K562 (cell line): ENCODE results near the gene KIF5A. TPM values are rescaled to one million over a fixed set of nuclear protein-coding genes. Genes with fewer than 3 reads are reported as not detected.

ENCODE experiments used
- BRD4 ChIP-seq: fragments of 200-600 bp; sonication (generic); IDR thresholded peaks from 2 replicates; pipeline ENCODE4 v1.6.1; 2017; ENCODE audit warnings: inconsistent platforms
- HMG20B ChIP-seq: fragments of 250-450 bp; sonication (Bioruptor Pico); IDR thresholded peaks from 2 replicates; pipeline ENCODE4 v1.5.0; 2021; ENCODE audit warnings: mild to moderate bottlenecking
- NFATC3 ChIP-seq: fragments of 450-650 bp; IDR thresholded peaks from 2 replicates; pipeline ENCODE4 v1.6.1; 2017; ENCODE audit warnings: mild to moderate bottlenecking
- SAP30 ChIP-seq: fragments of 200-600 bp; sonication (generic); IDR thresholded peaks from 2 replicates; pipeline ENCODE4 v1.6.1; 2012; ENCODE audit warnings: borderline replicate concordance, low read depth, mild to moderate bottlenecking, moderate library complexity, low read length, control low read depth, inconsistent platforms; ENCODE audit not compliant: insufficient read depth, poor library complexity, severe bottlenecking
- USF1 ChIP-seq: sonication (generic); formaldehyde crosslinking; IDR thresholded peaks from 2 replicates; pipeline ENCODE4 v1.9.0; 2022; ENCODE audit warnings: mild to moderate bottlenecking, missing genetic modification reagents
- ZFPM2 ChIP-seq: fragments of 250-450 bp; sonication (Bioruptor Pico); IDR thresholded peaks from 2 replicates; pipeline ENCODE4 v1.5.1; 2022; ENCODE audit warnings: mild to moderate bottlenecking
- ZNF766 ChIP-seq: fragments of 200-800 bp; sonication (Bioruptor generic); conservative IDR thresholded peaks from 2 replicates; pipeline ENCODE4 v1.6.1; 2016; ENCODE audit warnings: missing genetic modification characterization, missing compliant biosample characterization
- polyA plus RNA-seq, 8 experiments: library from polyadenylated mRNA; depleted of rRNA in 4 of 8; stranded (reverse) in 5 of 8; unstranded in 3 of 8; fragments of >200 nt; fragmentation: Nextera tagmentation in 2 of 8; fragmentation: Illumina TruSeq in 1 of 8; extraction: Ambion mirVana in 2 of 8; extraction: Trizol in 1 of 8; gene quantifications; 2 replicates each; pipeline versions ENCODE4 v1.2.1 to v1.2.3, GENCODE V29; 2011 to 2014; ENCODE audit warnings: inconsistent platforms in 1 of 8, missing spikeins in 1 of 8
- total RNA-seq, 7 experiments: library from RNA; depleted of rRNA in 6 of 7; stranded (reverse); fragments of >200 nt in 6 of 7; fragmentation: Illumina TruSeq in 2 of 7; extraction: Trizol in 2 of 7; gene quantifications; 2 replicates each; pipeline versions ENCODE4 v1.2.1 to v1.2.3, GENCODE V29; 2011 to 2021; ENCODE audit warnings: low replicate concordance in 1 of 7
- TF ChIP-seq, protein P1 (sequence below), 3 experiments: fragments of 200-800 bp in 1 of 3; sonication (Bioruptor generic) in 1 of 3; sonication (generic) in 1 of 3; formaldehyde crosslinking in 1 of 3; IDR thresholded peaks; 2 replicates each; pipeline versions ENCODE4 v1.6.1 to v1.8.0; 2016 to 2022; ENCODE audit warnings: mild to moderate bottlenecking in 2 of 3, missing compliant biosample characterization in 2 of 3, missing genetic modification characterization in 2 of 3, missing genetic modification reagents in 1 of 3
- TF ChIP-seq, protein P2 (sequence below): sonication (generic); IDR thresholded peaks from 2 replicates; pipeline ENCODE4 v1.6.1; 2016
- TF ChIP-seq, protein P3 (sequence below): fragments of 450-650 bp; IDR thresholded peaks from 2 replicates; pipeline ENCODE4 v1.6.1; 2017; ENCODE audit warnings: antibody characterized with exemption
- TF ChIP-seq, protein P4 (sequence below), 3 experiments: fragments of 200-800 bp in 1 of 3; fragments of 250-450 bp in 1 of 3; fragments of 450-650 bp in 1 of 3; sonication (Bioruptor Pico) in 1 of 3; sonication (Bioruptor generic) in 1 of 3; formaldehyde crosslinking in 1 of 3; IDR thresholded peaks; 2 replicates each; pipeline versions ENCODE4 v1.6.1 to v1.8.0; 2016 to 2022; ENCODE audit warnings: mild to moderate bottlenecking in 2 of 3, missing genetic modification characterization in 2 of 3, missing compliant biosample characterization in 1 of 3, moderate library complexity in 1 of 3
- TF ChIP-seq, protein P5 (sequence below): fragments of 250-450 bp; sonication (Bioruptor Pico); IDR thresholded peaks from 2 replicates; pipeline ENCODE4 v1.4.0; 2020; ENCODE audit warnings: mild to moderate bottlenecking, moderate library complexity
- TF ChIP-seq, protein P6 (sequence below): fragments of 450-650 bp; IDR thresholded peaks from 2 replicates; pipeline ENCODE4 v1.6.1; 2016; ENCODE audit warnings: missing biosample characterization, missing genetic modification characterization

KIF5A gene
- total and polyA plus RNA-seq, 9 of the 15 experiments (the other 6 are each of a cell fraction or from before 2014, with no cell fraction given) = 3.4 to 17.7 (median 8.0) TPM

- TF ChIP-seq HMG20B (CRISPR knock-in tag) (no peak), ZNF766 (CRISPR knock-in tag) (peak; percentile 44; the same call in 1 of the 2 replicates), ZFPM2 (CRISPR knock-in tag) (no peak), USF1 (CRISPR knock-in tag) (peak; percentile 95), NFATC3 (no peak), SAP30 (peak; percentile 92), BRD4 (no peak)
- TF ChIP-seq, protein P1, sequence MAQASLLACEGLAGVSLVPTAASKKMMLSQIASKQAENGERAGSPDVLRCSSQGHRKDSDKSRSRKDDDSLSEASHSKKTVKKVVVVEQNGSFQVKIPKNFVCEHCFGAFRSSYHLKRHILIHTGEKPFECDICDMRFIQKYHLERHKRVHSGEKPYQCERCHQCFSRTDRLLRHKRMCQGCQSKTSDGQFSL (CRISPR knock-in tag; IDR thresholded peaks at IDR 0.05) = no peak
- TF ChIP-seq, protein P1 (tag; IDR thresholded peaks at IDR 0.05) = no peak
- TF ChIP-seq, protein P2, sequence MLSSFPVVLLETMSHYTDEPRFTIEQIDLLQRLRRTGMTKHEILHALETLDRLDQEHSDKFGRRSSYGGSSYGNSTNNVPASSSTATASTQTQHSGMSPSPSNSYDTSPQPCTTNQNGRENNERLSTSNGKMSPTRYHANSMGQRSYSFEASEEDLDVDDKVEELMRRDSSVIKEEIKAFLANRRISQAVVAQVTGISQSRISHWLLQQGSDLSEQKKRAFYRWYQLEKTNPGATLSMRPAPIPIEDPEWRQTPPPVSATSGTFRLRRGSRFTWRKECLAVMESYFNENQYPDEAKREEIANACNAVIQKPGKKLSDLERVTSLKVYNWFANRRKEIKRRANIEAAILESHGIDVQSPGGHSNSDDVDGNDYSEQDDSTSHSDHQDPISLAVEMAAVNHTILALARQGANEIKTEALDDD = no peak
- TF ChIP-seq, protein P3, sequence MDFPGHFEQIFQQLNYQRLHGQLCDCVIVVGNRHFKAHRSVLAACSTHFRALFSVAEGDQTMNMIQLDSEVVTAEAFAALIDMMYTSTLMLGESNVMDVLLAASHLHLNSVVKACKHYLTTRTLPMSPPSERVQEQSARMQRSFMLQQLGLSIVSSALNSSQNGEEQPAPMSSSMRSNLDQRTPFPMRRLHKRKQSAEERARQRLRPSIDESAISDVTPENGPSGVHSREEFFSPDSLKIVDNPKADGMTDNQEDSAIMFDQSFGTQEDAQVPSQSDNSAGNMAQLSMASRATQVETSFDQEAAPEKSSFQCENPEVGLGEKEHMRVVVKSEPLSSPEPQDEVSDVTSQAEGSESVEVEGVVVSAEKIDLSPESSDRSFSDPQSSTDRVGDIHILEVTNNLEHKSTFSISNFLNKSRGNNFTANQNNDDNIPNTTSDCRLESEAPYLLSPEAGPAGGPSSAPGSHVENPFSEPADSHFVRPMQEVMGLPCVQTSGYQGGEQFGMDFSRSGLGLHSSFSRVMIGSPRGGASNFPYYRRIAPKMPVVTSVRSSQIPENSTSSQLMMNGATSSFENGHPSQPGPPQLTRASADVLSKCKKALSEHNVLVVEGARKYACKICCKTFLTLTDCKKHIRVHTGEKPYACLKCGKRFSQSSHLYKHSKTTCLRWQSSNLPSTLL = no peak
- TF ChIP-seq, protein P4, sequence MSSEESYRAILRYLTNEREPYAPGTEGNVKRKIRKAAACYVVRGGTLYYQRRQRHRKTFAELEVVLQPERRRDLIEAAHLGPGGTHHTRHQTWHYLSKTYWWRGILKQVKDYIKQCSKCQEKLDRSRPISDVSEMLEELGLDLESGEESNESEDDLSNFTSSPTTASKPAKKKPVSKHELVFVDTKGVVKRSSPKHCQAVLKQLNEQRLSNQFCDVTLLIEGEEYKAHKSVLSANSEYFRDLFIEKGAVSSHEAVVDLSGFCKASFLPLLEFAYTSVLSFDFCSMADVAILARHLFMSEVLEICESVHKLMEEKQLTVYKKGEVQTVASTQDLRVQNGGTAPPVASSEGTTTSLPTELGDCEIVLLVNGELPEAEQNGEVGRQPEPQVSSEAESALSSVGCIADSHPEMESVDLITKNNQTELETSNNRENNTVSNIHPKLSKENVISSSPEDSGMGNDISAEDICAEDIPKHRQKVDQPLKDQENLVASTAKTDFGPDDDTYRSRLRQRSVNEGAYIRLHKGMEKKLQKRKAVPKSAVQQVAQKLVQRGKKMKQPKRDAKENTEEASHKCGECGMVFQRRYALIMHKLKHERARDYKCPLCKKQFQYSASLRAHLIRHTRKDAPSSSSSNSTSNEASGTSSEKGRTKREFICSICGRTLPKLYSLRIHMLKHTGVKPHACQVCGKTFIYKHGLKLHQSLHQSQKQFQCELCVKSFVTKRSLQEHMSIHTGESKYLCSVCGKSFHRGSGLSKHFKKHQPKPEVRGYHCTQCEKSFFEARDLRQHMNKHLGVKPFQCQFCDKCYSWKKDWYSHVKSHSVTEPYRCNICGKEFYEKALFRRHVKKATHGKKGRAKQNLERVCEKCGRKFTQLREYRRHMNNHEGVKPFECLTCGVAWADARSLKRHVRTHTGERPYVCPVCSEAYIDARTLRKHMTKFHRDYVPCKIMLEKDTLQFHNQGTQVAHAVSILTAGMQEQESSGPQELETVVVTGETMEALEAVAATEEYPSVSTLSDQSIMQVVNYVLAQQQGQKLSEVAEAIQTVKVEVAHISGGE (CRISPR knock-in tag; IDR thresholded peaks at IDR 0.05) = 0 out of 6 replicates have a peak, but pooled peaks of 1 of the 3 experiments have one; percentile 44
- TF ChIP-seq, protein P5, sequence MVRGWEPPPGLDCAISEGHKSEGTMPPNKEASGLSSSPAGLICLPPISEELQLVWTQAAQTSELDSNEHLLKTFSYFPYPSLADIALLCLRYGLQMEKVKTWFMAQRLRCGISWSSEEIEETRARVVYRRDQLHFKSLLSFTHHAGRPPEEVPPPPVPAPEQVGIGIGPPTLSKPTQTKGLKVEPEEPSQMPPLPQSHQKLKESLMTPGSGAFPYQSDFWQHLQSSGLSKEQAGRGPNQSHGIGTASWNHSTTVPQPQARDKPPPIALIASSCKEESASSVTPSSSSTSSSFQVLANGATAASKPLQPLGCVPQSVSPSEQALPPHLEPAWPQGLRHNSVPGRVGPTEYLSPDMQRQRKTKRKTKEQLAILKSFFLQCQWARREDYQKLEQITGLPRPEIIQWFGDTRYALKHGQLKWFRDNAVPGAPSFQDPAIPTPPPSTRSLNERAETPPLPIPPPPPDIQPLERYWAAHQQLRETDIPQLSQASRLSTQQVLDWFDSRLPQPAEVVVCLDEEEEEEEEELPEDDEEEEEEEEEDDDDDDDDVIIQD = no peak
- TF ChIP-seq, protein P6, sequence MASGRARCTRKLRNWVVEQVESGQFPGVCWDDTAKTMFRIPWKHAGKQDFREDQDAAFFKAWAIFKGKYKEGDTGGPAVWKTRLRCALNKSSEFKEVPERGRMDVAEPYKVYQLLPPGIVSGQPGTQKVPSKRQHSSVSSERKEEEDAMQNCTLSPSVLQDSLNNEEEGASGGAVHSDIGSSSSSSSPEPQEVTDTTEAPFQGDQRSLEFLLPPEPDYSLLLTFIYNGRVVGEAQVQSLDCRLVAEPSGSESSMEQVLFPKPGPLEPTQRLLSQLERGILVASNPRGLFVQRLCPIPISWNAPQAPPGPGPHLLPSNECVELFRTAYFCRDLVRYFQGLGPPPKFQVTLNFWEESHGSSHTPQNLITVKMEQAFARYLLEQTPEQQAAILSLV (tag) = no peak
Measured at GRCh38 chr12:57590864-57591781, 41.3 kb downstream of the KIF5A start, which contains the start of gene PIP4K2C (continued).
